BLaER1 (cell line): Measurements from ENCODE around the gene EEF1G.
A peak's percentile ranks its signal among the peaks of the same experiment; 100 is the strongest.
"Not testable (repeated sequence)": the region's sequence is repeated elsewhere in the genome, so short reads cannot be mapped to it uniquely, and the experiment has no call there.

Source experiments
- H3K27ac ChIP-seq: shearing (Covaris generic); formaldehyde crosslinking; 2 replicates; pipeline ENCODE4 v1.8.1; 2022
- H3K27me3 ChIP-seq: shearing (Covaris generic); formaldehyde crosslinking; 2 replicates; pipeline ENCODE4 v1.8.1; 2022
- H3K36me3 ChIP-seq: shearing (Covaris generic); formaldehyde crosslinking; 2 replicates; pipeline ENCODE4 v1.8.1; 2022
- H3K4me1 ChIP-seq: shearing (Covaris generic); formaldehyde crosslinking; 2 replicates; pipeline ENCODE4 v1.8.1; 2022
- H3K4me2 ChIP-seq: shearing (Covaris generic); formaldehyde crosslinking; 2 replicates; pipeline ENCODE4 v1.8.1; 2022
- H3K4me3 ChIP-seq: shearing (Covaris generic); formaldehyde crosslinking; 2 replicates; pipeline ENCODE4 v1.8.1; 2022
- H3K9ac ChIP-seq: shearing (Covaris generic); formaldehyde crosslinking; 2 replicates; pipeline ENCODE4 v1.8.1; 2022
- H3K9me3 ChIP-seq: shearing (Covaris generic); formaldehyde crosslinking; 2 replicates; pipeline ENCODE4 v1.8.1; 2022
- H4K20me1 ChIP-seq: shearing (Covaris generic); formaldehyde crosslinking; 2 replicates; pipeline ENCODE4 v1.8.1; 2022
- Cebpa-rat ChIP-seq: shearing (Covaris generic); IDR thresholded peaks from 2 replicates; pipeline ENCODE4 v1.8.1; 2022

EEF1G gene

DNA sequence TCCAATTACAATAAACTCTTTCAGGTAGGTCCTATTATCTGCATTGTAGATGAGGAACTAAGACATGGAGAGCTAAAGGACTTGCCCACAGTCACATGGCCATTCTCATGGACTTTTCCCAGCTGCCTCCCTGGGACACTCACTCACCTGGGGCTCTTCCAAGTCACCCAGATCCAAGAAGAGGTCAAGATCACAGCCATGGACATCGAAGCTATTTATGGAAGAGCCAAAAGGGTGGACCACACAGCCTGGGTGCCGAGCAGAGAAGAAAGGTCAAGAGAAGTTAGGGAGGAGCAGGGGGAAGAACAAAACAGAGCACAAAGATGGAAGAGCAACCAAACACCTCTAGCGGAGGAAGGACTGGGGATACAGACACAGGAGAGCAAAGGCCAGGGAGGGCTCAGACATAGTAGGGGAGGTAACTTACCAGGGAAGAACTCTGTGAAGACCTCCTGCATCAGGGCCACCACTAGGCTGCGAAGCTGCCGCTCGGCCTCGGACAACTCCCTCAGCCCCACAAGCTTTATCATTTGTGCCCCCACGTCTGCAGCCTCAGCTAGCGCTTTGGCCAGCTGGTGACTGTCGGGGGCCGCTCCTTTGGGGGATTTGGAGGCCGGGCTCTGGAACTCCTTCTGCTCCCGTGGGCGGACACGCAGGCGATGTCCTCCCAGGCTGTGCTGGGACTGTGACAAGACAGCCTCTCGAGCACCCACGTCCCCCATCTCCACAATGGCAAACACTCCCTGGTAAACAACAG, 7.4 kb upstream of the EEF1G start:
- Histone ChIP-seq H3K4me3 (no peak overlapping the region), H4K20me1 (no peaks in the 10 kb centered on the region; the same call in 1 of the 2 replicates), H3K4me1 (peaks cover under 1% of the 10 kb centered on the region; the same call in 1 of the 2 replicates), H3K4me2 (no peak overlapping the region), H3K27ac (no peak overlapping the region), H3K36me3 (peaks cover 100% of the 10 kb centered on the region), H3K9me3 (no peaks in the 10 kb centered on the region), H3K9ac (no peak overlapping the region), H3K27me3 (no peaks in the 10 kb centered on the region)
- no peak for TF ChIP-seq Cebpa-rat

DNA sequence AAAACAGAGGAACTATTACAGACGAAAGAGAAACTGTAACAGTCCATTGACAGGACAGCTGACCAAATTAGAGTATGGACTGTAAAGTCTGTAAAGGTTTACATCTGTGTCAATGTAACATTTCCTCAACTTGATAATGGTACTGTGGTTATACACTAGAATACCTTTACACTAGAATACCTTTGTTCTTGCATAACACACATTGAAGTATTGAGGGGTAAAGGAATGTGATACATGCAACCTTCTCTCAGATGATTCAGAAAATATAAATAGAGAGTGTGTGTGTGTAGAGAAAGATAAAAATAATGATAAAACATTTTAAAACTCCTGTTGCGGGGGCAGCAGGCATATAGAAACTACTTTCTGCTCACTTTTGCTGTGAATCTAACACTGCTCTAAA, 5.6 kb upstream of the EEF1G start:
- H3K27ac ChIP-seq: no peak overlapping the region
- no peak overlapping the region for H3K4me3 ChIP-seq
- no peak overlapping the region for H3K4me2 ChIP-seq
- H3K9ac ChIP-seq: no peak overlapping the region
- H3K4me1 ChIP-seq: peaks cover 18% of the 10 kb centered on the region
- H3K27me3 ChIP-seq: no peaks in the 10 kb centered on the region
- TF ChIP-seq Cebpa-rat: no peak
- H3K9me3 ChIP-seq: no peaks in the 10 kb centered on the region
- no peaks in the 10 kb centered on the region; the same call in 1 of the 2 replicates for H4K20me1 ChIP-seq
- H3K36me3 ChIP-seq: peaks cover 91% of the 10 kb centered on the region

DNA sequence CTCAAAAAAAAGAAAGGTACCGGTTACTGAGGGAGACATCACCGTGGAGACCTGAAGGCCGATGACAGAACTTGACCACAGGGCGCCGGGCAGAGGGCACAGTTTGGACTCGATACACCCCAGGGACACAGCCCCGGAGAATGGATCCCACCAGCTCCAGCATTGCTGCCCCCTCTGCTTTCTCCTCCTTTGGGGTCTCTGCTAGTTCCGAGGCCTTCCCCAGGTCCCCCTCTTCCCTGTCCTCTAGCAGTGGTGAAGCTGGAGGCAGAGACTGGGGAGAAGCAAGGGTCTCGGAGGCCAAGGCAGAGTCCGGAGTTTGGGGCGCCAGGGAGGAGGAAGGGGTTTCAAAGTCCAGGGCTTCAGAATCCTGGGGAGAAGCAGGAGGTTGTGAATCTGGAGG, 4.8 kb upstream of the EEF1G start:
- peaks cover 18% of the 10 kb centered on the region for H3K4me1 ChIP-seq
- H3K27me3 ChIP-seq: no peaks in the 10 kb centered on the region
- no peak overlapping the region for H3K27ac ChIP-seq
- no peak for TF ChIP-seq Cebpa-rat
- no peak overlapping the region for H3K4me3 ChIP-seq
- H4K20me1 ChIP-seq: no peaks in the 10 kb centered on the region; the same call in 1 of the 2 replicates
- H3K36me3 ChIP-seq: peaks cover 84% of the 10 kb centered on the region
- no peak overlapping the region for H3K4me2 ChIP-seq
- no peak overlapping the region for H3K9ac ChIP-seq
- H3K9me3 ChIP-seq: no peaks in the 10 kb centered on the region

DNA sequence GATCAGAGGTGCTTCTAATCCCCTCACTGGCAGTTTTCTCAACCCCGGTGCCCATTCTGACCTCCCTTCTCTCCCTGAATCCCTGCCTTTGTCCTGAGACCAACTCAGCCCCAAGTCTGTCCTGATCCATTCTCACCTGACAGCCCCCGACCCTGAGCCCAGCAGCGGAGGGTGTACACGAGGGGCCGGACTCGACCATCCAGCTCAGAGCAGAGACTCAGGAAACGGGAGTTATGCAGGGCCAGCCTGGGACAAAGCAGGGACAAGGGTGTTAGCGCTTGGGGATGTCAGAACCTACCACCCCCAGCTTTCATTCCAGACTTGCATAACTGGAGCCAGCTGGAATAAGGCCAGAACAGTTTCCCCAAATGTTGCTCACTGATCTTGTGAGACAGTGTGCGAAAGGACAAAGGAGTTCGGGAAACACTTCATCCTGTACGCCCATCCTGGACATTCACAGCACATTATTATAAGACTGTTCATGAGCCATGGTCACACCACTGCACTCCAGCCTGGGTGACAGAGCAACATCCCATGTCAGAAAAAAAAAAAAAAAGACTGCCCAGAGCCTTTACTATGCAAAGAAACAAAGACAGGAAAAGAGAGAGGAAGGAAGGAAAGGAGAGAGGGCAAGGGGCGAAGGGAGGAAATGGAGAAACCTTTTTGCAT, 3.5 kb upstream of the EEF1G start:
- H3K9ac ChIP-seq: peak overlapping the region; percentile 48; the same call in 1 of the 2 replicates
- 0 out of 2 replicates have a peak overlapping the region, but pooled peaks have one; percentile 2 for H3K27ac ChIP-seq
- H3K27me3 ChIP-seq: no peaks in the 10 kb centered on the region
- no peak for TF ChIP-seq Cebpa-rat
- peaks cover 76% of the 10 kb centered on the region for H3K36me3 ChIP-seq
- no peak overlapping the region for H3K4me2 ChIP-seq
- H3K9me3 ChIP-seq: no peaks in the 10 kb centered on the region
- H3K4me1 ChIP-seq: peaks cover 27% of the 10 kb centered on the region
- H3K4me3 ChIP-seq: no peak overlapping the region
- H4K20me1 ChIP-seq: peaks cover 12% of the 10 kb centered on the region

DNA sequence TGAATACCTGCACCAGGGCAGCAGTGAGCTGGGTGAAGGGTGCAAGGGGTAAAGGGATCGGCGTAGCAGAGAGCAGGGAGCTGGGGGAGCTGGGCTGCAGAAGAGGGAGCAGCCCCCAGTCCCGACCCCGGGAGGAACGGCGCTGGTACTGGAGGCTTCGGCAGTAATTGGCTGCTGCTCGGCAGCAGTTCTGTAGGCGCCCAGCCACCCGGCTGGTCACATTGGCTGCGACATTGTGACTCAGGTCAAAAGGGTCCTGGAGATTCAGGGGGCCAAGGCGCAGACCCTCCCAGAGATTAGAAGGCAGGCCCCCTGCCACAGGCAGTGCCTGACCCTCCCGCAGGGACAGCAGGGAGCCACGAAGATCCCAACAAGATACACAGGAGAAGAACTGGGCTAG, 2.1 kb upstream of the EEF1G start:
- no peaks in the 10 kb centered on the region for H3K27me3 ChIP-seq
- H3K36me3 ChIP-seq: peaks cover 76% of the 10 kb centered on the region
- H3K27ac ChIP-seq: peak overlapping the region; percentile 83; the same call in 1 of the 2 replicates
- H3K4me1 ChIP-seq: peaks cover 40% of the 10 kb centered on the region
- H3K4me2 ChIP-seq: peak overlapping the region; percentile 99; the same call in 1 of the 2 replicates
- H3K9me3 ChIP-seq: no peaks in the 10 kb centered on the region
- no peak overlapping the region for H3K4me3 ChIP-seq
- peaks cover 26% of the 10 kb centered on the region for H4K20me1 ChIP-seq
- no peak for TF ChIP-seq Cebpa-rat
- H3K9ac ChIP-seq: peak overlapping the region; percentile 84; the same call in 1 of the 2 replicates

DNA sequence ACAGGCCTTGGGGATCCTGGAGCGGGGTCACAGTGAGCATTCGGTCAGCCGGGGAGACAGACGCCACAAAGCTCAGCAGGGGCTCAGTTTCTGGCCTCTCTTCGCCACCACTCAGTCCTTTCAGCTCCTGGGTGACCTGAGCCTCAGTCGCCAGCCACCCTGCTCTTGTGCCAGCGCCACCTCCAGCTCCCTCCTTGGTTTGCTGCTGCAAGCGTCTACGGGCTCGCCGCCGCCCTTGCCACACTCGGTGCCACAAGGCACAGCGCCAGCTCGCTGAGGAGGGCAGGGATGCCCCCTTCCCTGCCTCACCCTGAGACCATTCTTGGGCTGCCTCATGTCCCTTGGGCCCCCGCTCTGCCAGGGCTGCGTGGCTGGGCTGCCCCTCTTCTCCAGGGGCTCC, 1.5 kb upstream of the EEF1G start:
- no peak for TF ChIP-seq Cebpa-rat
- Histone ChIP-seq H3K9me3 (no peaks in the 10 kb centered on the region), H4K20me1 (peaks cover 33% of the 10 kb centered on the region), H3K4me1 (peaks cover 47% of the 10 kb centered on the region), H3K36me3 (peaks cover 76% of the 10 kb centered on the region), H3K27ac (peak overlapping the region; percentile 83), H3K27me3 (no peaks in the 10 kb centered on the region), H3K4me2 (peak overlapping the region; percentile 99), H3K9ac (peak overlapping the region; percentile 84), H3K4me3 (peak overlapping the region; percentile 95)

DNA sequence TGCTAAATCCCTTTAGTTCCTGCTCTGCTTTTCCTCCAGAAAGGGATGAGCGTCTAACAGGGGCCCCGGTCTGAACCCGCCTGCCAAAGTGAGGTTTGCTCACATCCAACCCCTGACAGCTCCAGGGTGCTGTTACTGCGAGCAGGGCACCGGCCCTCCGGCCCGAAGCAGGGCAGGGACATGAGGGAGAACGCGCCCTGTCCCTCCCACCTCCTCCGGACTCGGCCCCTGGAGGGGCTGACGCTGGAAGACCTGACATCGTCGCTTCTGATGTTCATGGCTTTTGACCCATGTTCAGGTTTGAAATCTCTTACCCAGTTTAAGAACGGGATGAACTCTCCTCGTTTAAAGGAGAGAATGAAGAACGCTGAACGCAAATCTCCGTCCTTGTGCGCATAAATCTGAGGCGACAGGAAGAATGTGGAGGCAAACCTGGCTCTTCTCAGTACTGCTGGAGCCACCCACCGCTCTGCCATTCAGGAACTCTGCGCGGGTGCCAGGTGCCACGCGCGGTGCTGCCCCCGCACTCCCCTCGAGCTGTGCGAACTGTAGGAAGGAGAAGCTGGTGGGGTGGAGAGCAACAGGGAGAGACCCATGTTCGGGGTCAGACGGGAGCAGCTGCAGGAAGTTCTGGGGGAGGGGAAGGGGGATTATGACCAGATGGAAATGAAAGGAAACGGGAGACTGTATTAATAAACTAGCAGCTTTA, 826 bp upstream of the EEF1G start:
- H3K4me2 ChIP-seq: peak overlapping the region; percentile 99
- peaks cover 39% of the 10 kb centered on the region for H4K20me1 ChIP-seq
- H3K4me3 ChIP-seq: peak overlapping the region; percentile 95
- H3K27me3 ChIP-seq: no peaks in the 10 kb centered on the region
- peak overlapping the region; percentile 83 for H3K27ac ChIP-seq
- no peaks in the 10 kb centered on the region for H3K9me3 ChIP-seq
- no peak for TF ChIP-seq Cebpa-rat
- peaks cover 54% of the 10 kb centered on the region for H3K4me1 ChIP-seq
- peak overlapping the region; percentile 84 for H3K9ac ChIP-seq
- H3K36me3 ChIP-seq: peaks cover 76% of the 10 kb centered on the region

DNA sequence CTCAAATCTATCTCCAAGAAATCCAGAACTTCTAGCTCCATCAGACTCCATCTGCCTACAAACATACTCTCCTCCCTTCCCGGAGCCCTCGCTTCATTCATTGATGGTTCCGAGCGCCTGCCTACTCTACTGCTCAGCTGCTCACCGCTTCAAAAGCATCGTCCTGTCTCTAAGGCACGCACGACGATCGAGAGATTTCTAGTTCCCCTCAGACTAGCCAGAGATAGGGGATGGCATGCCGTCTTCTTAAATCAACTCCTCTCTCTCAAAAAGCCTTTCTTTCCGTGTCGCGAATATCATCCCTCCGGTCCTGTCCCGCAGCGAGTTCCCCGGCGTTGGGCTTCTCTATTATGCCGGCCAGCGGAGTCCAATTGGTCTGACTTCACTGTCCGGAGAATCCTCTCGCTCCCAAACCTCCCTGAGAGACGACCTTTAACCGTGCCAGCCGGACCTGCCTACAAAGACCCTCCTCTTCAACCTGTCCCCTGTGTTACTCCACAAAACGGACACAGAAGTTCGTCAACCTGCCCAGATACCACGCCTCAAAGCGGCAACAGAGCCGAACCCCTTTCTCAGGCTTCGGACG, 592 bp downstream of the EEF1G start:
- Histone ChIP-seq H3K27ac (peak overlapping the region; percentile 93), H4K20me1 (peaks cover 53% of the 10 kb centered on the region), H3K9me3 (no peaks in the 10 kb centered on the region), H3K4me2 (peak overlapping the region; percentile 93), H3K9ac (peak overlapping the region; percentile 98), H3K4me1 (peaks cover 54% of the 10 kb centered on the region), H3K36me3 (peaks cover 76% of the 10 kb centered on the region), H3K4me3 (peak overlapping the region; percentile 95), H3K27me3 (no peaks in the 10 kb centered on the region)
- no peak for TF ChIP-seq Cebpa-rat

DNA sequence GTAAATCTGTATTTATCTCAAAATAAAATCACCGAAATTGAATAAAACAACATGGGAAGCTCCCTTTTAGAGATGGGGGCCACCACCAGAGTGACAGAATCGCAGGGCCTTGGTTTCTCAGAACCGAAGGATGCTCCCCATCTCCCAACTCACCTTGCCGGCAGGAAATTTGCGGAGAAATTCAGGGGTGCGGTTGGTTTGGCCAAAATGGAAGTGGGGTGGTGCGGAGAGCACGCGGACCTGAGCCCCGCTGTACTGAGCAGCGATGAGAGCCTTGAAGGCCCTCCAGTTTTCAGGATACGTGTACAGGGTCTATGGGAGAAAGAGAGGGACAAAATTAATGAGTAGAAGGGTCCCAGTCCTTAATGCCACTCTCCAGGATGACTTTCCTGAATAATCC, 1.3 kb downstream of the EEF1G start:
- Histone ChIP-seq H3K4me2 (peak overlapping the region; percentile 93), H3K4me3 (peak overlapping the region; percentile 95), H3K9me3 (no peaks in the 10 kb centered on the region), H3K36me3 (peaks cover 76% of the 10 kb centered on the region), H3K27me3 (no peaks in the 10 kb centered on the region), H3K27ac (peak overlapping the region; percentile 93), H4K20me1 (peaks cover 60% of the 10 kb centered on the region), H3K4me1 (peaks cover 54% of the 10 kb centered on the region), H3K9ac (peak overlapping the region; percentile 98)
- no peak for TF ChIP-seq Cebpa-rat

DNA sequence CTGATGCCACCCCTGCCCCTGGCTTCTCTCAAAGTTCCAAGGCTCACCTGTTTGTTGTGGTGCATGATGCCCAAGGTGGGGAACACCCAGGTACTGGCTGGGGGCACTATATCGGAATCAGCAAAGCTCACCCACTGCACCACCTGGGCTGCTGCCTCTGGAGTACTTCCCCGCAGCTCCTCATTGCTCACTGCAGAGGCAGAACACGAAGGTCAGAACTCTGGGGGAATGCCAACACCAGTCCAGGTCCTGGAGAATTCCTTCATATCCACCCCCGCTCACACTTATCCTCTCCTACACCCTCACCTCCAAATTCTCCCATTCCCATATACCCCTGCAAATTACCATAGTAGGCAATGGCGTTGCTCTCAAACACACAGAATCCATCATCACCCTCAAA, 2.2 kb downstream of the EEF1G start:
- H3K27ac ChIP-seq, H3K9me3 ChIP-seq, H3K27me3 ChIP-seq: not testable (repeated sequence)
- Histone ChIP-seq H3K4me2 (peak overlapping the region; percentile 93), H3K4me3 (0 out of 2 replicates have a peak overlapping the region, but pooled peaks have one; percentile 95), H3K4me1 (peaks cover 54% of the 10 kb centered on the region), H4K20me1 (peaks cover 69% of the 10 kb centered on the region), H3K9ac (peak overlapping the region; percentile 98; the same call in 1 of the 2 replicates), H3K36me3 (peaks cover 76% of the 10 kb centered on the region)

DNA sequence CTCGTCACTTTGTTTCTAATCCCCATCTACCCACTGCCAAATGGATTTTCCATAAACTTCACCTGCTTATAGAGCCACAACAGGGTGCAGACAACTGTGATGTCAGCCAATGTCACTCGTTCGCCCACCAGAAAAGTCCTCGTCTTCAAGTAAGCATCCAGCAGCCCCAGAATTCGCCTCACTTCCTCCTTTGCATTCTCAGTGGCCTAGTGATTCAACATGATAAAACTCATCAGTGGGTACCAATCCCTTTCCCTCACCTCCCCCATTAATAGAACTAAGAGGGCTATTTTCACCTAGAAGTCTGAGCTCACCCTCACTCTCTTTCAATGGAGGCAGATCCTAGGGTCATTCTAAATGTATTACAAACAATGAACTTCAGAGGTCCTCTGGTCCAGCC, 2.8 kb downstream of the EEF1G start:
- not testable (repeated sequence) for H3K9me3 ChIP-seq, H3K27ac ChIP-seq, H3K4me3 ChIP-seq, H3K27me3 ChIP-seq
- Histone ChIP-seq H3K4me2 (peak overlapping the region; percentile 93), H3K4me1 (peaks cover 51% of the 10 kb centered on the region), H4K20me1 (peaks cover 75% of the 10 kb centered on the region), H3K36me3 (peaks cover 76% of the 10 kb centered on the region), H3K9ac (peak overlapping the region; percentile 98; the same call in 1 of the 2 replicates)
